Adrenal gland (tissue), 12 donors: Measurements from ENCODE around the gene APOL6. TPM values are rescaled to one million over a fixed set of nuclear protein-coding genes. Genes with fewer than 3 reads are reported as not detected.
"Not testable (repeated sequence)": the region's sequence is repeated elsewhere in the genome, so short reads cannot be mapped to it uniquely, and the experiment has no call there.

Source experiments
- DNase-seq, 7 donors: peaks; one replicate each; pipeline ENCODE4 v3.0.0-alpha.2; 2019 to 2020
- H3K27ac ChIP-seq, 5 donors: fragments of 200-600 bp; sonication (generic) in 4 of 5; 1 replicate in 3 of 5; 2 replicates in 2 of 5; pipeline versions ENCODE4 v1.5.1 to v1.8.0; 2016 to 2020; ENCODE audit warnings: mild to moderate bottlenecking in 1 of 5
- H3K27me3 ChIP-seq: fragments of 200-600 bp; 2 replicates; pipeline ENCODE4 v1.8.0; 2021
- H3K36me3 ChIP-seq, 2 donors: fragments of 200-600 bp; replicated peaks in 1 of 2; 1 replicate in 1 of 2; 2 replicates in 1 of 2; pipeline versions ENCODE4 v1.5.1 to v1.8.0; 2018 to 2022
- H3K4me1 ChIP-seq, 2 donors: fragments of 200-600 bp; replicated peaks in 1 of 2; 1 replicate in 1 of 2; 2 replicates in 1 of 2; pipeline versions ENCODE4 v1.5.1 to v1.8.0; 2018 to 2021
- H3K4me3 ChIP-seq, 4 donors: fragments of 200-600 bp; sonication (generic) in 3 of 4; one replicate each; pipeline ENCODE4 v1.5.1; 2016 to 2018
- H3K9me3 ChIP-seq, 3 donors: fragments of 200-600 bp; sonication (generic) in 1 of 3; replicated peaks in 1 of 3; 1 replicate in 2 of 3; 2 replicates in 1 of 3; pipeline versions ENCODE4 v1.5.1 to v1.8.0; 2016 to 2021
- POLR2A ChIP-seq, 2 donors: fragments of 450-650 bp; IDR thresholded peaks; one replicate each; pipeline ENCODE4 v1.6.1; 2017; ENCODE audit warnings: antibody characterized with exemption in 2 of 2, mild to moderate bottlenecking in 2 of 2, moderate library complexity in 1 of 2
- WGBS, 4 donors: extraction: QIAGEN DNeasy Blood & Tissue Kit in 2 of 4; methylation state at CpG; one replicate each; pipeline versions ENCODE4 v1.1.5 to v1.1.7; 2013 to 2017; 5-methylcytosine and 5-hydroxymethylcytosine counted together
- intact Hi-C, 2 donors: fragments of 100-400 bp; cut with DNase I; formaldehyde crosslinking; loops; one replicate each; pipeline versions ENCODE4 v1.14.1 to v1.15.0; 2022 to 2023
- polyA plus RNA-seq, 3 donors: library from polyadenylated mRNA; stranded (reverse); fragments of 200-250 nt in 2 of 3; fragments of 350-450 nt in 1 of 3; fragmentation: Illumina TruSeq in 1 of 3; extraction: RNeasy Lipid Tissue Mini Kit (QIAGEN cat#74804) in 1 of 3; gene quantifications; one replicate each; pipeline ENCODE4 v1.2.3, GENCODE V29; 2013 to 2014
- total RNA-seq, 9 donors: library from RNA; depleted of rRNA in 4 of 9; stranded (reverse); fragments of >200 nt in 4 of 9; fragments of 120-200 nt in 1 of 9; fragmentation: NEBNext Ultra II Directional in 1 of 9; extraction: Animal tissue kit (Norgen Biotek cat#: 25700) in 1 of 9; gene quantifications; one replicate each; pipeline versions ENCODE4 v1.1.0 to v1.2.4, GENCODE V29; 2013 to 2023
- TF ChIP-seq, protein P1 (sequence below), 6 experiments: fragments of 450-650 bp in 4 of 6; fragments of 200-600 bp in 2 of 6; sonication (generic) in 1 of 6; IDR thresholded peaks; 1 replicate in 5 of 6; 2 replicates in 1 of 6; pipeline versions ENCODE4 v1.5.1 to v1.8.0; 2016 to 2021; ENCODE audit warnings: antibody characterized with exemption in 6 of 6, mild to moderate bottlenecking in 2 of 6, moderate library complexity in 1 of 6
- donor health status: healthy with polysubstance abuse.
- donor health status: Bipolar disorder and iron deficiency.
- donor health status: DM: yes; HTN: yes; CAD: no.
- donor health status: DM: no; HTN: no; CAD: no.
- donor health status: DM: no; HTN: no; CAD: no.
- donor health status: DM: yes; HTN: yes; CAD: no.

APOL6 gene
- total and polyA plus RNA-seq, 12 donors = 6.5 to 37.9 (median 18.5) TPM

GRCh38 chr22:35678836-35679235 is 30.6 kb downstream of the APOL6 start:
- no peaks in the 10 kb centered on the region for H3K36me3 ChIP-seq
- intact Hi-C loops = no loop called here
- no peak for DNase-seq
- WGBS, 4 donors = 78 to 95% (median 86%) methylated on average over 2 of the region's 2 CpGs
- H3K4me3 ChIP-seq = no peak overlapping the region
- no peak for TF ChIP-seq POLR2A (IDR thresholded peaks at IDR 0.05)
- TF ChIP-seq, protein P1, sequence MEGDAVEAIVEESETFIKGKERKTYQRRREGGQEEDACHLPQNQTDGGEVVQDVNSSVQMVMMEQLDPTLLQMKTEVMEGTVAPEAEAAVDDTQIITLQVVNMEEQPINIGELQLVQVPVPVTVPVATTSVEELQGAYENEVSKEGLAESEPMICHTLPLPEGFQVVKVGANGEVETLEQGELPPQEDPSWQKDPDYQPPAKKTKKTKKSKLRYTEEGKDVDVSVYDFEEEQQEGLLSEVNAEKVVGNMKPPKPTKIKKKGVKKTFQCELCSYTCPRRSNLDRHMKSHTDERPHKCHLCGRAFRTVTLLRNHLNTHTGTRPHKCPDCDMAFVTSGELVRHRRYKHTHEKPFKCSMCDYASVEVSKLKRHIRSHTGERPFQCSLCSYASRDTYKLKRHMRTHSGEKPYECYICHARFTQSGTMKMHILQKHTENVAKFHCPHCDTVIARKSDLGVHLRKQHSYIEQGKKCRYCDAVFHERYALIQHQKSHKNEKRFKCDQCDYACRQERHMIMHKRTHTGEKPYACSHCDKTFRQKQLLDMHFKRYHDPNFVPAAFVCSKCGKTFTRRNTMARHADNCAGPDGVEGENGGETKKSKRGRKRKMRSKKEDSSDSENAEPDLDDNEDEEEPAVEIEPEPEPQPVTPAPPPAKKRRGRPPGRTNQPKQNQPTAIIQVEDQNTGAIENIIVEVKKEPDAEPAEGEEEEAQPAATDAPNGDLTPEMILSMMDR (IDR thresholded peaks at IDR 0.05) = no peak
- no peak overlapping the region for H3K27ac ChIP-seq
- no peaks in the 10 kb centered on the region for H3K4me1 ChIP-seq
- no peaks in the 10 kb centered on the region for H3K27me3 ChIP-seq
- no peaks in the 10 kb centered on the region for H3K9me3 ChIP-seq

- DNase-seq, H3K9me3 ChIP-seq, H3K27ac ChIP-seq, intact Hi-C loops, H3K4me3 ChIP-seq, H3K4me1 ChIP-seq, H3K27me3 ChIP-seq, H3K36me3 ChIP-seq: not testable (repeated sequence)
- 50 to 62% (median 58%) methylated on average over 4 of the region's 4 CpGs for WGBS, 4 donors
Observed at GRCh38 chr22:35679492-35679891, 31.2 kb downstream of the APOL6 start.

GRCh38 chr22:35681454-35682052 is 33.3 kb downstream of the APOL6 start:
- 66 to 81% (median 79%) methylated on average over 4 of the region's 4 CpGs for WGBS, 4 donors
- intact Hi-C loops = no loop called here

GRCh38 chr22:35683560-35683959 is 35.3 kb downstream of the APOL6 start:
- TF ChIP-seq, protein P1 (IDR thresholded peaks at IDR 0.05) = no peak
- no peak for TF ChIP-seq POLR2A (IDR thresholded peaks at IDR 0.05)
- no peaks in the 10 kb centered on the region for H3K27me3 ChIP-seq
- intact Hi-C loops = no loop called here
- no peaks in the 10 kb centered on the region for H3K9me3 ChIP-seq
- no peak overlapping the region for H3K27ac ChIP-seq
- 65 to 82% (median 71%) methylated on average over 1 of the region's 1 CpG for WGBS, 4 donors
- no peak overlapping the region for H3K4me3 ChIP-seq
- H3K4me1 ChIP-seq = no peaks in the 10 kb centered on the region
- H3K36me3 ChIP-seq = no peaks in the 10 kb centered on the region
- no peak for DNase-seq

More at GRCh38 chr22:35681454-35682052, 33.3 kb downstream of the APOL6 start:
- no peak overlapping the region for H3K4me3 ChIP-seq
- no peak for DNase-seq
- no peaks in the 10 kb centered on the region for H3K9me3 ChIP-seq
- H3K36me3 ChIP-seq = no peaks in the 10 kb centered on the region
- H3K27me3 ChIP-seq = no peaks in the 10 kb centered on the region
- TF ChIP-seq, protein P1 (IDR thresholded peaks at IDR 0.05) = no peak
- no peak for TF ChIP-seq POLR2A (IDR thresholded peaks at IDR 0.05)
- no peak overlapping the region for H3K27ac ChIP-seq
- no peaks in the 10 kb centered on the region for H3K4me1 ChIP-seq

DNA sequence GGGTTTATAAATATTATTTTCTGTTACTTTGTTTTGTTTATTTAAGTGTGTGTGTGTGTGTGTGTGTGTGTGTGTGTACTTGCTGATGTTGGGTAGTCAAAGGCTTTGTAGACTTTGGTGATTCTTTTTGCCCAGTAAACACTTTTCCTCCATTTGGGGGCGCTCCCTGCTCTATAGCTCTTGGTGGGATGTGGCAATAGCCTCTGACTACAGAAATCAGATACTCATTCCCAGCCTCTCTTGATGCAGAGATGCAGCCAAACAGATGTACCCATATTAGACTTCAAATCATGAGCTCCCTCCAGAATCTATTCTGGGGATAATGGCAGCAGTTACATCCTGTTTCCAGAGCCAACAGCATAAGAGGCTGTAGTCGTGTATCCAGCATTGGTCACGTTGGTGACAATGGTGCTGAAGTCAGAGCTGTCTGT is 36.0 kb downstream of the APOL6 start:
- intact Hi-C loops = no loop called here
- Histone ChIP-seq H3K4me3 (no peak overlapping the region), H3K9me3 (no peaks in the 10 kb centered on the region), H3K36me3 (no peaks in the 10 kb centered on the region), H3K4me1 (no peaks in the 10 kb centered on the region), H3K27ac (no peak overlapping the region), H3K27me3 (no peaks in the 10 kb centered on the region)
- peak in 4 of 7 donors; percentile 17 to 34 (median 32) for DNase-seq
- TF ChIP-seq, protein P1 (IDR thresholded peaks at IDR 0.05) = peak in 3 of 6 experiments; percentile 16 to 21 (median 17)
- no peak for TF ChIP-seq POLR2A (IDR thresholded peaks at IDR 0.05)
- 47 to 58% (median 54%) methylated on average over 3 of the region's 3 CpGs for WGBS, 4 donors
